DMS153 treated with DMSO at 0.1 percent for 48 hours (cell line): ENCODE measurements around the gene LRIG3.
A peak's percentile ranks its signal among the peaks of the same experiment; 100 is the strongest.
"Not testable (repeated sequence)": the region's sequence is repeated elsewhere in the genome, so short reads cannot be mapped to it uniquely, and the experiment has no call there.

ENCODE experiments used
- DNase-seq: peaks from one replicate; lab custom pipeline; 2025; ENCODE audit not compliant: unreplicated experiment; lab: John Stamatoyannopoulos, UW

Gene LRIG3, protein sequence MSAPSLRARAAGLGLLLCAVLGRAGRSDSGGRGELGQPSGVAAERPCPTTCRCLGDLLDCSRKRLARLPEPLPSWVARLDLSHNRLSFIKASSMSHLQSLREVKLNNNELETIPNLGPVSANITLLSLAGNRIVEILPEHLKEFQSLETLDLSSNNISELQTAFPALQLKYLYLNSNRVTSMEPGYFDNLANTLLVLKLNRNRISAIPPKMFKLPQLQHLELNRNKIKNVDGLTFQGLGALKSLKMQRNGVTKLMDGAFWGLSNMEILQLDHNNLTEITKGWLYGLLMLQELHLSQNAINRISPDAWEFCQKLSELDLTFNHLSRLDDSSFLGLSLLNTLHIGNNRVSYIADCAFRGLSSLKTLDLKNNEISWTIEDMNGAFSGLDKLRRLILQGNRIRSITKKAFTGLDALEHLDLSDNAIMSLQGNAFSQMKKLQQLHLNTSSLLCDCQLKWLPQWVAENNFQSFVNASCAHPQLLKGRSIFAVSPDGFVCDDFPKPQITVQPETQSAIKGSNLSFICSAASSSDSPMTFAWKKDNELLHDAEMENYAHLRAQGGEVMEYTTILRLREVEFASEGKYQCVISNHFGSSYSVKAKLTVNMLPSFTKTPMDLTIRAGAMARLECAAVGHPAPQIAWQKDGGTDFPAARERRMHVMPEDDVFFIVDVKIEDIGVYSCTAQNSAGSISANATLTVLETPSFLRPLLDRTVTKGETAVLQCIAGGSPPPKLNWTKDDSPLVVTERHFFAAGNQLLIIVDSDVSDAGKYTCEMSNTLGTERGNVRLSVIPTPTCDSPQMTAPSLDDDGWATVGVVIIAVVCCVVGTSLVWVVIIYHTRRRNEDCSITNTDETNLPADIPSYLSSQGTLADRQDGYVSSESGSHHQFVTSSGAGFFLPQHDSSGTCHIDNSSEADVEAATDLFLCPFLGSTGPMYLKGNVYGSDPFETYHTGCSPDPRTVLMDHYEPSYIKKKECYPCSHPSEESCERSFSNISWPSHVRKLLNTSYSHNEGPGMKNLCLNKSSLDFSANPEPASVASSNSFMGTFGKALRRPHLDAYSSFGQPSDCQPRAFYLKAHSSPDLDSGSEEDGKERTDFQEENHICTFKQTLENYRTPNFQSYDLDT

DNA sequence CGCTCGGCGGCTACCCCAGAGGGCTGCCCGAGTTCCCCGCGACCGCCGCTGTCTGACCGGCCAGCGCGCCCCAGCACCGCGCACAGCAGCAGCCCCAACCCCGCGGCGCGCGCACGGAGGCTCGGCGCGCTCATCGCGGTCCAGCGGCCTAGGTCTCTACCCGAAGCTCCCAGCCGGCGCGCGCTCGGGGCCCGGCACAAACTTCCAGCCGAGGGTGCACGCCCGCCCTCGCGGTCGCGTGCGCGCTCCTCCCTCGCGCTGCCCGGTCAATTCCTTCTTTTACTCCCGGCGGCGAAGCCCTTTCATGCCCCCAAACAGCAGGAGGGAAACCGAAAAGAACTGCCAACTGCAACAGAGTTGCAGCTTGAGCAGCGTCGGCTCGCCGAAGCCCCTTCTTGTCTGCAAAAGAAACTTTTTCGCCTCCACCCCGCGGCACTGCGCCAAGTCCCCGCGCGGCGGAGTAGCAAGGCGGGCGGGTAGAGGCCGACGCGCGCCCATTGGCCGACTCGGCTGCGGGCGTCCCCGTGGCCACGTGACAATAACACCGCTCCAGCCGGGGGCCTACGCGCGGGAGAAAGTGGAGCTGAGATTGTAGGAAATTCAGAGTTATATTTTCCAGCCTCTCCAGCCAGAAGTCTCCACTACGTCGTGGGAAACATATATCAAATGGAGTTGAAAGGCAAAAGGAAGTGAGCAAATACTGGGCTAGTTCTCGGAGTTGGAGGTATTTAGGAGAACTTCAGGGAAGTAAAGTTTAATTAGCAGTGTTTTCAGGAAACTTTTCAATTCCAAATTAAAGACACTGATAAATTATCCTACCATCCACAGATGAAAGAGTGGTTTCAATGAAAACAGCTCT, at the start of gene LRIG3:
TSS of gene LRIG3 (minus strand) at position 403 of the 859 bp plus-strand sequence. CDS start at position 134, 269 bp downstream.
- DNase-seq = peak; percentile 77

DNA sequence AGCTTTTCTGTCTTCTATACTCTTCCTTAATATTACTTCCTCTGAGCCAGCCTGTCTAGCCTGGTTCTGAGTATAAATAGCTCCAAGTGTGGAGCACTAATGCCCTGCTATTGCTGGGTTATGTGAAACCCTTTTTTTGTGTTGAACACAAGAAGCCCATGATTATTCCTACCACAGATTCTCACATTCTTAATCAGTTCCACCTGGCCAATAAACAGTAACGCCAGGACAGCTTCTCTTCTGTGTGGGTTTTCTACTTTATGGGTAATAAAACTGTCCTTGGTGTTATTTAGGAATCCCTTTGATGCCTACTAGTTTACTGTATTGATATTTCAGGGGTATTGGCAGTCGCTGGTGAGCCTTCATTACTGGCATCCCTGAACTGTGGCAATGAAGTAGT, 48.9 kb upstream of the LRIG3 start:
- DNase-seq = no peak

DNA sequence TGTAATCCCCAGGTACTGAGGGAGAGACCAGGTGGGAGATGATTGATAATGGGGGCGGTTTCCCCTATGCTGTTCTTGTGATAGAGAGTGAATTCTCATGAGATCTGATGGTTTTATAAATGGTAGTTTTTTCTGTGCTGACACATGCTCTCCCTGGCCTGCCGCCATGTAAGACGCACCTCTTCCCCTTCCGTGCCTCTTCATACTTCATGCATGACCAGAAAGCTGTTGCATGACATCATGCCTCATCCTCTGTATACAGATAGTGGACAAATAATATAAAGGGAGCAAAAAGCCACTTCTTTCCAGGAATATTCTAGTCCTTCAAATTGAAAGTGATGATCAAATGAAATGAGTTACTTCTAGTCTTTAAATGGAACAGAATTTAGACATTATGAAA, 47.3 kb upstream of the LRIG3 start:
- no peak for DNase-seq

DNA sequence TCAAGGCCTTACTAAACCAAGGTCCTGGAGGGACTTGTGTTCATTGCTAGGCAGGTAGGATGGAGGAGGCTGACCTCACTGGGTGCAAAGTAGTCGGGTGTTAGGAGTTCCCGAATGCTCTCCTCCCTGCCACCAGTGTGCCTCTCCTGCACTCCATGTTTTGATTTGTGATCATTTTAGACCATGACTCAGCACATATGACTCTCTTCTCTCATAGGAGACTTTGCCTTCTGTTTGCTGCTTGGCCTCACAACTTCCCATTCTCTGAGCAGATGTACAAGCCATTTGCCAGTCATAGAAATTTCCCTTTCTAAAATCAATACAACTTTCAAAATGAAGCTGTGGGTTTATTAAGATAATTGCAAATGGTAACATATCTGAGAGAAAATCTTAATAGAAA, 46.6 kb upstream of the LRIG3 start:
- no peak for DNase-seq

DNA sequence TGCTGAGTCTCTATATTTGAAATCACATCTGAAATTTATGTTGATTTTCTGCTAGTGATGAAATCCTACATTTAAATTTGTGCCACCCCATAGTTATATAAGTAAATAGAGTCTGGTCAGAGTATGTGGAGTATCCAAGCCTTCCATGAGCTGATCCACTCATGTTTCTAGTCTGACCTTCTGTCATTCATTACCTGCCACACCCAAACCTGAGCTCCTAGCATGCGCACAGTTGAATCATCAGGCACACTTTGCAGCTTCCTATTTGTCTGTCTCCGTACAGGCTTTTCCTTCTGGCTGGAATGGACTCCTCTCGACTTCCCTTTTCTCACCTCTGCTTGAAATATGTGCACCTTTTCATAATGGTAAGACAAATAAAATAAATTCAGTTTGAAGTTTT, 45.3 kb upstream of the LRIG3 start:
- DNase-seq = no peak

DNA sequence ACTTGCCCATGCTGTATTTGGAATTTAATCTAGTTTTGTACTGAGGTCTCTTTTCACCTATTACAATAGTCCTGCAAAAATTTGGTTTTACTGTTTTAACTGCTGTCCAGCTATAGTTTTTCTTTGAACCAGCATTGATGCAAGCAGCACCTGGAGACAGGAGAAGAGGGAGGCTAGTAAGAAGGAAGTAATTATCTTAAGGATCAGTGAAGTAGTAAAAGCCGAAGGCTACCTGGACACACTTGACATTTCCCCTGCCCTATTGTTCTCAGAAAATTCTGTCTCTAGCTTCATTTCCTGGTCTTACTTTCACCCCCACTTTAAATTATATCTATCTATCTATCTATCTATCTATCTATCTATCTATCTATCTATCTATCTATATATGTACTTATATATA, 43.5 kb upstream of the LRIG3 start:
- no peak for DNase-seq

DNA sequence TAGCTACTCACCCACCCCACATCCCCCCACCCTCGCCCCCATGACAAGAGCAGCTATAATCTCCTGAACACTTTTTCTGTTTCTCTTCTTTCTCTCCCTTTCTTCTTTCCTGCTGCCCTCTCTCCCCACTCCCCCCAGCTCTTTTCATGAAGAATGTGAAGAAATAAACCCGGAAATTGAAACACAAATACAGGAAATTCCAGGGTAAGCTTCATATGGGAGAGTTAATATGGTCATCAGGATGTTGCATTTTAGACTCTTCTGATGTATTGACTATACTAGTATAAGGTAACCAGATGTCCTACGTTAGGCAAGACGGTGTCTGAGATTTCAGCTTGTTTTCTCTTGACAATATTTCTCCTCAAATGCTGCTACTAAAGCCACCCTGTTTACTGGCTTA, 41.6 kb upstream of the LRIG3 start:
- DNase-seq = no peak

DNA sequence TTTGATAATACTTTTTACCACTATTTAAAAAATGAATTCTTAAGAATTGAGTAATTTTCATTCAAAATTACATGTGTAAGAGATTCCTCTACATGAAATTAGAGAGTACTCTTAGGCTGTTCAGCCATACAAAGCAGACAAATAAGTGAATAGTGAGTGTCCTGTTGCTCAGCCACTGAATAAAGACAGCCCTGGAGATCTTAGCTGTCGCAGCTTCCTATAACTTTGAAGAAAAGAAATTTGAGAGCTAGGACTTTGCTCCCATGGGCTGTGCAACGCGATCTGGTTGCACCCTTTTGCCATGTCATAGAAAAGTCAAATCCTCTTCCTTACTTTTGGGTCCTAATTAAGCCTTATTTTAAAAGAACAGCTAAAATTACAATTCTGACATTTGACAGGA, 40.9 kb upstream of the LRIG3 start:
- no peak for DNase-seq

DNA sequence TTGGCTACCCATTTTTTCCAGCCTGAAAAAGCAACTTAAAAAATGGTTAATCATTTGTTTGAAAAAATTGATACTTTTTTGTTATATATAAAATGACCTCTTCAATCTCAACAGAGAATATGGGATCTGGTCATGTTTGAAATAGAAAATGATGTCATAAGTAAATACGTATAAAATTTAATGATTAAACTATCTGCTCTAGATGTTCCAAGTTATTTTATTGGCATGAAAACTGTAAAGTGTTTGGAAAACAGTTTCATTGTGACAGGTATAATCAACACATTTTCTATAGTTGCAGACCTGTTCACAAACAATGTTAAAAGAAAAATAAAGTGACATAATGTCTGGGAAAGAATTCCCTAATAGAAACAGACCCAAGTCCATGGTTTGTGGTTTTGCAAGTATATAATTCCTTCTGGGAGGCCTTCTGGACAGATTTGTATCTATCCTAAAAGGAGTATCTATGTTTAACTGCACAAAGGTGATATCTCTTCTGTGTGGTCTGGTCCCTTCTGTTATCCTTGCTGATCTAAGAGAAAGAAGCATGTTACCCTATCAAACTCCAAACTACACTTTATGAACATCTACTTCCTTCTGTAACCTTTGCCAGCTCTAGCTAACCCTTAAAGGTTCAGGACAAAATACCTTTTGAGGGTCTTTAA, 39.5 kb upstream of the LRIG3 start:
- no peak for DNase-seq

DNA sequence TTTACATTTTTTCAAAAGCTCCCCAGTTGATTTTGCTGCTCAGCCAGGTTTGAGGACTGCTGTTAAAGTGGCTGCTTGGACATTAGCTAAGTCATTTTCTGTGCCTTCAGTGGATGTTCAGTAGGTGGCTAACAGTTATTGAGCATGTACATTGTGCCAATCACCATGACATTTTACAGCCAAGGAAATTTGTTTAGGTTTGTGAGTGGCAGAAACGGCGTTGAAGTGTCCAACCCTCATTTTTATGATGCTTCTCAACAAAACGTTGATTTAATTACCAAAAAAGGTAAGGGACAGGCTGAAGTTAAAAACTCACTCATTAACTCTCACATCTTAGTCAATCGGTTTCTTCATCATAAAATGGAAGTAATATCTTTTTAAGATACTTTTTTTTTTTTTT, 37.0 kb upstream of the LRIG3 start:
- DNase-seq = no peak

DNA sequence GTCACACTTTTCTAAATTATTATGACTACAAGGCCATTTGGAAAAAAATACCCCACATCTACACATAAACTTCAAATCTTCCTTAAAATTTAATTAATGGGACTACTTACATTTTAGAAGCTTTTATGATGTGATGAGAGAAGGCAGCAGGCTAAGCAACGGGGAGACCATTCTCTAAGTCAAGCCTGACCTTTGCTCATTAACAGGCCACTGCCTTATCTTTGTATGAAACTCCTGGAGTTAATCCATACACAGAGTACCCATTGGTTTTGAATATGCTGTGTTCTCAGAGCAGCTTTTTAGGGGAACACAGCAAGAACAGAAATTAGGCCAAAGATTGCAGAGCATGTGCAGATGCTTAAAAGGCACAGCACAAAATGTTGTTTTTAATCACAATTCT, 35.5 kb upstream of the LRIG3 start:
- no peak for DNase-seq

DNA sequence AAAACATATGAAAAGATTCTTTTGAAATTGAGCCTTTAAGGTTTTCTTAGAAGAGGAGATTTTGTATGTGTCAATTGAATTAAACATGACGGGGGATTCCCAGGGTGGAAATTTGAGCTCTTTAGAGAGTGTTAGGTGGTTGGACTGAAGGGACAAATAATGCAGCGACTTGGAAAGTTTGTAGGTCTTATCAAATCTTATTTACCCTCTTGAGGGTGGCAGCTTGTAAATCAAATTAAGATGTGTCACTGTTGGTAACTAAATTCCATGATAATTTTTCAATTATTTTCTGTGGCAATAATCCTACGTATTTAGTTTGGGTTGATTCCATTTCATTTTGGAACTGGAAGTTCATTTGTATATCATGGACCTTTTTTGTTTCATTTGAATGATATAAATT, 33.7 kb upstream of the LRIG3 start:
- DNase-seq = no peak

DNA sequence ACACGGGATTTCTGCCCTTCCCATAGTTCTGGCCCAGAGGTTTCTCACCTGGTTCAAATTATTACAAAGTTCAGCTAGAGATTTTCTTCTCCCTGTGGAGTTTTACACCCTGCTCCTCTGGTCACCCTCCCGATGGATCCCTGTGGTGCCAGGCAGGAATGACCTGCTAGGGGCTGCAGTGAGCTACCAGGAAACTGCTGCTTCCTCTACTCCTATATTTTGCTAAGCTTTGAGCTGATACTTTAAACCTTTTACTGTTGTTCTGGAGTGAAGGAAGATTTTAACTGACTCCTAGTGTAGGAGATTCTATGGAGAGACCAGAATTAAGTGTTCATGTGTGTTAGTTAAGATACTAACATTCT, 30.4 kb upstream of the LRIG3 start:
- no peak for DNase-seq

DNA sequence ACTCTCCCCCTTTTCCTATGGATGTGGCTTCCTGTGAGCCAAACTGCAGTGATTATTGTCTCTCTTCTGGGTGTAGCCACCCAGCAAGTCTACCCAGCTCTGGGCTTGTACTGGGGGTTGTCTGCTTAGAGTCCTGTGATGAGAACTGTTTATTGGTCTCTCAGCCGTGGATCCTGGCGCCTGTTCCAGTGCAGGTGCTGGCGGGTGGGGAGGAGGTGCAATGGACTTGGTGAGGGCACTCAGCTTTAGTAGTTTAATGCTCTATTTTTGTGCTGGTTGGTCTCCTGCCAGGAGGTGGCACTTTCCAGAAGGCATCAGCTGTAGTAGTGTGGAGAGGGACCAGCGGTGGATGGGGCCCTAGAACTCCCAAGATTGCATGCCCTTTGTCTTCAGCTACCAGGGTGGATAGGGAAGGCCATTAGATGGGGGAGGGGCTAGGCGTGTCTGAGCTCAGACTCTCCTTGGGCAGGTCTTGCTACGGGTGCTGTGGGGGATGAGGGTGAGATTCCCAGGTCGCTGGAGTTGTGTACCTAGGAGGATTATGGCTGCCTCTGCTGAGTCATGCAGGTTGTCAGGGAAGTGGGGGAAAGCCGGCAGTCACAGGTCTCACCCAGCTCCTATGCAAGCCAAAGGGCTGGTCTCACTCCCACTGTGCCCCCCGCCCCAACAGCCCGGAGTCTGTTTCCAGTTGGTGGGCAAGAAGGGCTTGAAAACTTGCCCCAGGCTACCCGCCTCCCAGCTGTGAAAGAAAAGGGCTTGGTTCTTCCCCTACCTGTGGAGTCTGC, 29.8 kb upstream of the LRIG3 start:
- DNase-seq = not testable (repeated sequence)

DNA sequence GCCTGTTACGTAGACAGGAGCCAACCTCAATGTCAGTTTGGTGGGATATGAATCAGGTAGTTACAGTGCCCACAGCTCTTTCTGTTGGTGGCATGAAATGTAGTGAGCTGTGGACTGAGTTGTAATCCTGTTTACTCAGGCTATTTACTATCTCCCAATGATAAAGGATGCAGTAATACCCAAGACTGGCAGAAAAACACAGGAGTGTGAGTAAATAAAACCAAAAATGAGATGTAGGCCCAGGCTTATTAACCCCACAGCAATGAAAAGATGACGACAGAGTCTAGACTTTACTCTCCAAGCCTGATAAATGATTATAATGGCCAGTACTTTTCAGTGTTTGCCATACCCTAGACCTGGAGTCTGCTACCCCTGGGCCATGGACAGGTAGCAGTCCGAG, 22.8 kb upstream of the LRIG3 start:
- DNase-seq = no peak

DNA sequence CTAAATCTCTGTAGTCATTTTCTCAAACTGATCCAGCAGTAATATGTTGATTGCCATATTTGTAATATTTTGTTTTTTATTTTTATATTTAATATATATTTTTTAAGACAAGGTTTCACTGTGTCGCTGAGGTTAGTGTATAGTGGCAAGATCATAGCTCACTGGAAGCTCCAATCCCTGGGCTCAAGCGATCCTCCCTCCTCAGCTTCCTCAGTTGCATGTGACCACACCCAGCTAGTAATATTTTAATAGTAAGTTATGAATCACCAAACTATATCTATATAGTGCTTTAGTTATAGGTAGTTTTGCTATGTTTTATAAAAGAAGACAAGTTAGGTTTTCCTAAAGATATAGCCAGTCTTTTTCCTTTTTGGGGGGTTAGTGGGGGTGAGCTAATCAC, 22.0 kb upstream of the LRIG3 start:
- no peak for DNase-seq

DNA sequence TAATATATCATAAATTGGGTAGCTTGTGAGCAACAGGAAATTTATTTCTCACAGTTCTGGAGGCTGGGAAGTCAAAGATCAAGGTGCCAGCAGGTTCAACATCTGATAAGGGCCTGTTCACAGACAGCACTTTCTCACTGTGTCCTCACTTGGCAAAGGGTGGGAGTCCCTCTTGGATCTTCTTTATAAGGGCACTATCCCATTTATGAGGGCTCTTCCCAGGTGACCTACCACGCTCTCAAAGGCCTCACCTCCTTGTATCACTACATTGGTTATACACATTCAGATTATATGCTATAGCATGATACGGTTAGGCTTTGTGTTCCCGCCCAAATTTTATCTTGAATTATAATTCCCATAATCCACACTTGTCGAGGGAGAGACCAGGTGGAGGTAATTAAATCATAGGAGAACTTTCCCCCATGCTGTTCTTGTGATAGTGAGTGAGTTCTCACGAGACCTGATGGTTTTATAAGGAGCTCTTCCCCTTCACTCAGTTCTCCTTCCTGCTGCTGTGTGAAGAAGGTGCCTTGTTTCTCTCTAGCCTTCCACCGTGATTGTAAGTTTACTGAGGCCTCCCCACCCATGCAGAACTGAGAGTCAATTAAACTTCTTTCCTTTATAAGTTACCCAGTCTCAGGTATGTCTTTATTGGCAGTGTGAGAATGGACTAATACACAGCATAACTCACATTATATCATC, 19.2 kb upstream of the LRIG3 start:
- DNase-seq = no peak

DNA sequence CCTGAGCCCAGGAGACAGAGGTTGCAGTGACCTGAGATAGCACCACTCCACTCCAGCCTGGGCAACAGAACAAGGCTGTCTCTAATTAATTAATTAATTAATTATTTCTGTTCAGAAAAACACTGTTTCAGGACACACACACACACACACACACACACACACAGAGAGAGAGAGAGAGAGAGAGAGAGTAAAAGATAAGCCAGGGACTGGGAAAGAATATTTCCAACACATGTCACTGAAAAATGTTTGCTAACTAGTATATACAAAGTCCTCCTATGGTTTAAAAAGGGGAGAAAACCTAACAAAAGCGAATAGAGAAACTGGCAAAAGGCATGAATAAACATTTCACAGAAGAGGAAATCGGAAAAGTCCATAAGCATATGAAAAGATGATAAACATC, 18.1 kb upstream of the LRIG3 start:
- no peak for DNase-seq

DNA sequence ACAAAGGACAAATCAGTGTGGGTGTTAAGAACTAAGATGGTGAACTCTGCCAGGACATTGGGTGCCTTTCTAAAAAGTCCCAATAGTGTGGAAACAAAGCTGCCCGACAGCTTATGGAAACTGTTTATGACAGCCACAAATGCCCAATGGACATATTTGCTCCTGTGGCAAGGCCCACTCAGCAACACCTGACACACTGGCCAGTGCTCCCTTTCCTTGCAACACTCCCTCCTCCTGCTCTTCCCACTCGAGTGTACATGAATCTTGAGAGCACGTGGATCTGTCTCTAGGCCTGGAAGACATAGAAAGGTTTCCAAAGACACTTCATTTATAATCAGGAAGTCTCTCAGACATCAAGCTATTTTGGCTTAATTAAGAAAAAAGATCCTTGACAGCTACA, 14.2 kb upstream of the LRIG3 start:
- DNase-seq = no peak
